ENCODE results near the gene TUBGCP4. TPM values are rescaled to one million over a fixed set of nuclear protein-coding genes. Genes with fewer than 3 reads are reported as not detected.

The TUBGCP4 gene
- total and polyA plus RNA-seq, 11 donors, result 5.9 to 16.7 (median 12.5) TPM

GRCh38 chr15:43376017-43376705 lies 5.3 kb downstream of the TUBGCP4 start:
- 81 to 84% (median 84%) methylated on average over 13 of the region's 13 CpGs for WGBS, 4 donors
- no peak overlapping the region for H3K4me3 ChIP-seq
- ATAC-seq, result peak in 1 of 4 donors; percentile 35
- H3K4me1 ChIP-seq, result peaks cover 0 to 16% (median 7%) of the 10 kb centered on the region in 12 donors
- H3K9me3 ChIP-seq, result no peaks in the 10 kb centered on the region
- intact Hi-C loops (cut with DNase I), result no loop called here
- peaks cover 0 to 43% (median 28%) of the 10 kb centered on the region in 9 donors for H3K36me3 ChIP-seq
- H3K27me3 ChIP-seq, result no peaks in the 10 kb centered on the region
- H3K27ac ChIP-seq, result no peak overlapping the region
- TF ChIP-seq POLR2A (IDR thresholded peaks at IDR 0.05), result no peak
- TF ChIP-seq, protein P1, sequence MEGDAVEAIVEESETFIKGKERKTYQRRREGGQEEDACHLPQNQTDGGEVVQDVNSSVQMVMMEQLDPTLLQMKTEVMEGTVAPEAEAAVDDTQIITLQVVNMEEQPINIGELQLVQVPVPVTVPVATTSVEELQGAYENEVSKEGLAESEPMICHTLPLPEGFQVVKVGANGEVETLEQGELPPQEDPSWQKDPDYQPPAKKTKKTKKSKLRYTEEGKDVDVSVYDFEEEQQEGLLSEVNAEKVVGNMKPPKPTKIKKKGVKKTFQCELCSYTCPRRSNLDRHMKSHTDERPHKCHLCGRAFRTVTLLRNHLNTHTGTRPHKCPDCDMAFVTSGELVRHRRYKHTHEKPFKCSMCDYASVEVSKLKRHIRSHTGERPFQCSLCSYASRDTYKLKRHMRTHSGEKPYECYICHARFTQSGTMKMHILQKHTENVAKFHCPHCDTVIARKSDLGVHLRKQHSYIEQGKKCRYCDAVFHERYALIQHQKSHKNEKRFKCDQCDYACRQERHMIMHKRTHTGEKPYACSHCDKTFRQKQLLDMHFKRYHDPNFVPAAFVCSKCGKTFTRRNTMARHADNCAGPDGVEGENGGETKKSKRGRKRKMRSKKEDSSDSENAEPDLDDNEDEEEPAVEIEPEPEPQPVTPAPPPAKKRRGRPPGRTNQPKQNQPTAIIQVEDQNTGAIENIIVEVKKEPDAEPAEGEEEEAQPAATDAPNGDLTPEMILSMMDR (IDR thresholded peaks at IDR 0.05), result peak; percentile 39 to 71 (median 58)
- no peak for DNase-seq

DNA sequence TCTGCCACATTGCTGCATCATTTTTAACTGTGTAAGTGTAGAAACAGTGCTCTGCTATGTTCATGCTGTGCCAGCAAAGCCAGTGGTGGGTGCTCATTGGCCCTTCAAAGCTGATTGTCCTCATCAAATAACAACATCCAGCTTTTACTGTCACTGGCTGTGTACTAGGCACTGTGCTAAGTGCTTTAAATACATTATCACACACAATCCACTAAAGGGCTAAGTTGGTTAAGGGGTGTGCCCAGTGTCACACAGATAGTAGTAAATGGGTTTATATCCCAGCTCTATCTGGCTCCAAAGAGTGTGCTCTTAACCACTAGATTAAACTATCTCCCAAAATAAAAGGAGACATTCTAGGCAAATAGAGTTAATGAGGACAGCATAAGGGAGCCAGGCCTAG lies 7.7 kb downstream of the TUBGCP4 start:
- ATAC-seq, result no peak
- peaks cover 0 to 68% (median 50%) of the 10 kb centered on the region in 9 donors for H3K36me3 ChIP-seq

DNA sequence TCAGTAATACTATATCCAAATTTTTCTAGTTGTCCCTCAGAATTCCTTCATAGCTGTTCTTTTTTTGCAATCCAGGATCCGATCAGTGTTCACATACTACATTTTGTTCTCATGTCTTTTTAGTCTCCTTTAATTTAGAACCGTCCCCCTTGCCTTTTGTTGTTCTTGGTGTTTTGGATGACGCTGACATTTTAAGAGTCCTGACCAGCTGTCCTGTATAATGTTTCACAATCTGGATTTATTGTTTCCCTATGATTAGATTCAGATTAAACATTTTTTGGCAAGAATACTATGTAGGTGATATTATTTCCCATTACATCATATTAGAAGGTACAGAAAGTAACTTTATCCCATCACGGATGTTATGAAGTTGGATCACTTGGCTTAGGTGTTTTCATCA lies 11.4 kb downstream of the TUBGCP4 start:
- DNase-seq (no peak), ATAC-seq (no peak)
- Histone ChIP-seq H3K27me3 (no peaks in the 10 kb centered on the region), H3K4me3 (no peak overlapping the region), H3K4me1 (no peaks in the 10 kb centered on the region), H3K27ac (no peak overlapping the region), H3K36me3 (peaks cover 0 to 95% (median 75%) of the 10 kb centered on the region in 9 donors), H3K9me3 (no peaks in the 10 kb centered on the region)
- TF ChIP-seq POLR2A (IDR thresholded peaks at IDR 0.05), result no peak
- TF ChIP-seq, protein P1 (IDR thresholded peaks at IDR 0.05), result no peak
- WGBS, 4 donors, result 92 to 95% (median 94%) methylated on average over 4 of the region's 4 CpGs
- intact Hi-C loops (cut with DNase I), result loop anchor here in 1 of 10 donors (2.0 kb wide), 1 partner anchor 14 kb away; no protein-coding TSS in a partner anchor

More for the DNA sequence above, 7.7 kb downstream of the TUBGCP4 start:
- H3K4me1 ChIP-seq, result no peaks in the 10 kb centered on the region
- TF ChIP-seq, protein P1 (IDR thresholded peaks at IDR 0.05), result no peak
- no peak for TF ChIP-seq POLR2A (IDR thresholded peaks at IDR 0.05)
- no peaks in the 10 kb centered on the region for H3K27me3 ChIP-seq
- no peak for DNase-seq
- H3K9me3 ChIP-seq, result no peaks in the 10 kb centered on the region
- H3K4me3 ChIP-seq, result no peak overlapping the region
- H3K27ac ChIP-seq, result no peak overlapping the region
- intact Hi-C loops (cut with DNase I), result no loop called here

- Histone ChIP-seq H3K4me1 (no peaks in the 10 kb centered on the region), H3K9me3 (no peaks in the 10 kb centered on the region), H3K36me3 (peaks cover 0 to 95% (median 82%) of the 10 kb centered on the region in 9 donors), H3K27me3 (no peaks in the 10 kb centered on the region), H3K27ac (no peak overlapping the region), H3K4me3 (no peak overlapping the region)
- intact Hi-C loops (cut with DNase I), result loop anchor here in 1 of 10 donors (2.0 kb wide), 1 partner anchor 14 kb away; no protein-coding TSS in a partner anchor
- TF ChIP-seq POLR2A (IDR thresholded peaks at IDR 0.05), result no peak
- TF ChIP-seq, protein P1 (IDR thresholded peaks at IDR 0.05), result no peak
- no peak for DNase-seq
- WGBS, 4 donors, result 80 to 84% (median 84%) methylated on average over 2 of the region's 2 CpGs
- ATAC-seq, result no peak
Measured at GRCh38 chr15:43383070-43383469, 12.2 kb downstream of the TUBGCP4 start.

Measured in heart left ventricle (tissue), 16 donors.